ENCODE data around the gene XKR7. TPM values are rescaled to one million over a fixed set of nuclear protein-coding genes. Genes with fewer than 3 reads are reported as not detected.

Gene XKR7
- total and polyA plus RNA-seq, 5 donors from 2014 or later = 0.07 TPM; not detected in 4

DNA sequence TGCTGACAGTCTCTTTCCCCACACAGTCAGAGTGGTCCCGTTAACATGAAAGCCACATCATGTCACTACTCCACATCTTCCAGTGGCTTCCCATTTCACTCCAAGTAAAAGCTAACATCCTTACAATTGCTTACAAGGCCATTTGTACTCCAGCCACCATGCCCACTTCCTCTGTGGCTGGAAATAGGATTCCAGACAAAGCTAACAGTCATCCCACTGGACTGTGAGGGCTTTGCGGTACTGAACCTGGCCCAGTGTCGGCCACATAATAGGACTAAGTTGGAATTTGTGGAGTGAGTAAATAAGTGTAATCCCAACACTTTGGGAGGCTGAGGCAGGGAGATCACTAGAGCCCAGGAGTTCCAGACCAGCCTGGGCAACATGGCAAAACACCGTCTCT, 53.1 kb downstream of the XKR7 start:
- ATAC-seq (ENCODE audit: low read depth in 2 of 2) (no peak), DNase-seq (no peak)
- Histone ChIP-seq H3K27ac (ENCODE audit: insufficient read depth, low read length, poor library complexity, severe bottlenecking) (no peak overlapping the region), H3K9me3 (ENCODE audit: control insufficient read depth in 2 of 2, low read length in 2 of 2) (no peaks in the 10 kb centered on the region), H3K36me3 (ENCODE audit: control insufficient read depth, insufficient read depth, low read length) (no peaks in the 10 kb centered on the region), H3K4me1 (ENCODE audit: control insufficient read depth, insufficient read depth, low read length, poor library complexity, severe bottlenecking) (peaks cover 13% of the 10 kb centered on the region), H3K27me3 (ENCODE audit: control insufficient read depth, insufficient read depth, low read length) (peaks cover 31% of the 10 kb centered on the region), H3K4me3 (ENCODE audit: low read depth, low read length) (no peak overlapping the region)
- peaks cover 0 to 23% (median 13%) of the 10 kb centered on the region in 4 donors for H3K4me1 Mint-ChIP-seq
- H3K27me3 Mint-ChIP-seq = peaks cover 76% of the 10 kb centered on the region
- H3K36me3 Mint-ChIP-seq = peaks cover 3% of the 10 kb centered on the region
- no peak overlapping the region for H3K27ac Mint-ChIP-seq
- peak overlapping the region in 2 of 4 donors; percentile 2 to 21 for H3K4me3 Mint-ChIP-seq
- H3K9me3 Mint-ChIP-seq = peaks cover 0 to 6% (median 0%) of the 10 kb centered on the region in 7 donors

DNA sequence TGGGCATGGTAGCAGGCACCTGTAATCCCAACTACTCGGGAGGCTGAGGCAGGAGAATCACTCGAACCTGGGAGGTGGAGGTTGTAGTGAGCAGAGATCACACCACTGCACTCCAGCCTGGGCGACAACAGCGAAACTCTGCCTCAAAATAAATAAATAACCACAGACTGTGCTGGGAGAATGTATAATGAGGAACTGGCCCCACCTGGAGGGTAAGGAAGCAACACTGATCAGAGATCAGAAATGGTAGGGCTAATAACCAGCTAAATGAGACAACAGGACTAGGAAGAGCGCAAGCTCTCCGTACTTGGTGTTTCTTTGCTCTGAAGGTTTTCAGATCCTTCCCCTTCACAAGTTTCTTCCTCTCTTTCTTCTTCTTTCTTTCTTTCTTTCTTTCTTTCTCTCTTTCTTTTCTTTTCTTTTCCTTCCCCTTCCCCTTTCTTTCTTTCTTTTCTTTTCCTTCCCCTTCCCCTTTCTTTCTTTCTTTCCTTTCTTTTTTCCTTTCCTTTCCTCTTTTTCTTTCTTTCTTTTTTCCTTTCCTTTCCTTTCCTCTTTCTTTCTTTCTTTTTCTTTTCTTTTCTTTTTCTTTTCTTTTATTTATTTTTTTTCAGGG, 56.8 kb downstream of the XKR7 start:
- Histone ChIP-seq H3K36me3 (ENCODE audit: control insufficient read depth, insufficient read depth, low read length) (no peaks in the 10 kb centered on the region), H3K27ac (ENCODE audit: insufficient read depth, low read length, poor library complexity, severe bottlenecking) (no peak overlapping the region), H3K4me1 (ENCODE audit: control insufficient read depth, insufficient read depth, low read length, poor library complexity, severe bottlenecking) (no peaks in the 10 kb centered on the region), H3K4me3 (ENCODE audit: low read depth, low read length) (no peak overlapping the region), H3K27me3 (ENCODE audit: control insufficient read depth, insufficient read depth, low read length) (peaks cover 17% of the 10 kb centered on the region), H3K9me3 (ENCODE audit: control insufficient read depth in 2 of 2, low read length in 2 of 2) (no peaks in the 10 kb centered on the region)
- Mint-ChIP-seq H3K4me1 (peaks cover 0 to 7% (median 1%) of the 10 kb centered on the region in 4 donors), H3K27ac (no peak overlapping the region), H3K9me3 (peaks cover 0 to 2% (median 0%) of the 10 kb centered on the region in 7 donors), H3K27me3 (peaks cover 56% of the 10 kb centered on the region), H3K36me3 (no peaks in the 10 kb centered on the region), H3K4me3 (no peak overlapping the region)
- DNase-seq (no peak), ATAC-seq (ENCODE audit: low read depth in 2 of 2) (no peak)

DNA sequence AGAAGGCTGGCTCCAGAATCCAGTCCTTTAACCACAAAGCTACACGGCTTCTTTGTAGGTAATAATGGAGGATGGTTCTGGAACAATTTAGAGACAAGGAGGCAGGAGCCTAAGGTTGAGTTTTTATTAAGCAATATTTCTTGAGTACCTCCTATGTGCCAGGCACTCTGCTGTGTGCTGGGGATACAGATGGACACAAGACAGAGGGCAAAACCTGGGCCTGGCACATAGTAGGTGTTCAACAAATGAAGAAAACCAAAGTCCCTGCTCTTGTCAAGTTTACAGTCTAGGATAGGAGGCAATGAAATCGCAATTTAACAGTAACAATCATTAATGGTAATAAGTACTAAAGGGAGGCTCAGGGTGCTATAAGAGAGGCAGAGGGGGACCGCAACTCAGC, 59.7 kb downstream of the XKR7 start:
- H3K27ac ChIP-seq (ENCODE audit: insufficient read depth, low read length, poor library complexity, severe bottlenecking) = no peak overlapping the region
- DNase-seq (no peak), ATAC-seq (ENCODE audit: low read depth in 2 of 2) (no peak)
- no peaks in the 10 kb centered on the region for H3K4me1 ChIP-seq (ENCODE audit: control insufficient read depth, insufficient read depth, low read length, poor library complexity, severe bottlenecking)
- H3K27me3 ChIP-seq (ENCODE audit: control insufficient read depth, insufficient read depth, low read length) = peaks cover 5% of the 10 kb centered on the region
- no peak overlapping the region for H3K4me3 ChIP-seq (ENCODE audit: low read depth, low read length)
- no peaks in the 10 kb centered on the region for H3K9me3 ChIP-seq (ENCODE audit: control insufficient read depth in 2 of 2, low read length in 2 of 2)
- Mint-ChIP-seq H3K4me3 (no peak overlapping the region), H3K36me3 (no peaks in the 10 kb centered on the region), H3K4me1 (no peaks in the 10 kb centered on the region), H3K27ac (no peak overlapping the region), H3K27me3 (peaks cover 36% of the 10 kb centered on the region), H3K9me3 (peaks cover 0 to 2% (median 0%) of the 10 kb centered on the region in 7 donors)
- no peaks in the 10 kb centered on the region for H3K36me3 ChIP-seq (ENCODE audit: control insufficient read depth, insufficient read depth, low read length)

DNA sequence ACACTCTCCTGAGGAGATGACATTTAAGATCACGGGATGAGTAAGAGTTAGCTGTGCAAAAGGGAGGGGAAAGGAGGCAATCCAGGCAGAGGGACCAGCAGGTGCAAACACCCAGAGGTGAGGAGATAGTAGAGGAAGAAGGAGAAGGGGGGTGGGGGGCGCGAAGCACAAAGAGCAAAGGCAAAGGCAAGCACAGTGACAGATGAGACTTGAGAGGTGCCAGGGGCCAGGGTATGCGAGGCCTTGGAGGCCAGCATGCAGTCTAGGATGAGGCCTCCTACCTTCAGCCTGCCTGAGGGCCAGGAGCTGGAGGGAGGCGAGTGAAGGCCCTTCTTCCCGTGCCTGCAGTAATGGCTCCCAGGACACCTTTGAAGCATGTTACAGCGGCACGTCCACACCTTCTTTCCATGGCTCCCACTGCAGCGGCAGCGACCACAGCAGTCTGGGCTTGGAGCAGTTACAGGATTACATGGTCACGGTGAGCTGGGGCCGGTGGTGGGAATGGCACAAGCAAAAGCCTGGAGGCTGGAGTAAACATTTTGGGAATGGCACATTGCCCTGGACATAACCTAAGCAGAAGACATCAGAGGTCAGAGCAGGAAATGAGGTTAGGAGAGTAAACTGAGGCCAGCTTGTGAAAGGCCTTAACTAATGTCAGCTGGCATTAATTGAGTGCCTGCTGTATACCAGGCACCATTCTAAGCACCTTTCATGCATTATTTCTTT, 60.9 kb downstream of the XKR7 start:
- Mint-ChIP-seq H3K27me3 (peaks cover 26% of the 10 kb centered on the region), H3K36me3 (no peaks in the 10 kb centered on the region), H3K4me1 (no peaks in the 10 kb centered on the region), H3K4me3 (no peak overlapping the region), H3K27ac (no peak overlapping the region), H3K9me3 (peaks cover 0 to 2% (median 0%) of the 10 kb centered on the region in 7 donors)
- Histone ChIP-seq H3K4me1 (ENCODE audit: control insufficient read depth, insufficient read depth, low read length, poor library complexity, severe bottlenecking) (no peaks in the 10 kb centered on the region), H3K36me3 (ENCODE audit: control insufficient read depth, insufficient read depth, low read length) (no peaks in the 10 kb centered on the region), H3K4me3 (ENCODE audit: low read depth, low read length) (no peak overlapping the region), H3K27me3 (ENCODE audit: control insufficient read depth, insufficient read depth, low read length) (peaks cover 12% of the 10 kb centered on the region), H3K27ac (ENCODE audit: insufficient read depth, low read length, poor library complexity, severe bottlenecking) (no peak overlapping the region), H3K9me3 (ENCODE audit: control insufficient read depth in 2 of 2, low read length in 2 of 2) (no peaks in the 10 kb centered on the region)
- DNase-seq (no peak), ATAC-seq (ENCODE audit: low read depth in 2 of 2) (no peak)

DNA sequence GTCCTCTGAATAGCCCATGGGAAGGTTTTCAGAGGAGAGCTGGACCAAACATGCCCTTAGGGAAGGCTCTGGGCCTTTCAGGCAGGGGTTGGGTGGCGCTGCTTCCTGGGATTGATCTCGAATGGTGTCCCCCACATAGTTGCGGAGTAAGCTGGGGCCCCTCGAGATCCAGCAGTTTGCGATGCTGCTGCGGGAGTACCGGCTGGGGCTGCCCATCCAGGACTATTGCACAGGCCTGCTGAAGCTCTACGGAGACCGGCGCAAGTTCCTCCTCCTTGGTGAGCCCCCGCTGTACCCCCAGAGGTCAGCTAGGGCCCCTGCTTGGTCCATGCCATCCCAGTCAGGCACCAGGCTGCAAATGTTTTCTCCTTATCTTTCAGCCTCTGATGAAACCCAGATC, 61.6 kb downstream of the XKR7 start:
- H3K27me3 Mint-ChIP-seq = peaks cover 30% of the 10 kb centered on the region
- H3K27me3 ChIP-seq (ENCODE audit: control insufficient read depth, insufficient read depth, low read length) = peaks cover 12% of the 10 kb centered on the region
- H3K36me3 Mint-ChIP-seq = no peaks in the 10 kb centered on the region
- H3K4me3 Mint-ChIP-seq = no peak overlapping the region
- H3K27ac ChIP-seq (ENCODE audit: insufficient read depth, low read length, poor library complexity, severe bottlenecking) = no peak overlapping the region
- H3K9me3 ChIP-seq (ENCODE audit: control insufficient read depth in 2 of 2, low read length in 2 of 2) = no peaks in the 10 kb centered on the region
- H3K4me1 ChIP-seq (ENCODE audit: control insufficient read depth, insufficient read depth, low read length, poor library complexity, severe bottlenecking) = no peaks in the 10 kb centered on the region
- H3K4me1 Mint-ChIP-seq = no peaks in the 10 kb centered on the region
- no peak overlapping the region for H3K27ac Mint-ChIP-seq
- peaks cover 0 to 2% (median 0%) of the 10 kb centered on the region in 7 donors for H3K9me3 Mint-ChIP-seq
- ATAC-seq (ENCODE audit: low read depth in 2 of 2) (no peak), DNase-seq (no peak)
- H3K36me3 ChIP-seq (ENCODE audit: control insufficient read depth, insufficient read depth, low read length) = no peaks in the 10 kb centered on the region
- no peak overlapping the region for H3K4me3 ChIP-seq (ENCODE audit: low read depth, low read length)

DNA sequence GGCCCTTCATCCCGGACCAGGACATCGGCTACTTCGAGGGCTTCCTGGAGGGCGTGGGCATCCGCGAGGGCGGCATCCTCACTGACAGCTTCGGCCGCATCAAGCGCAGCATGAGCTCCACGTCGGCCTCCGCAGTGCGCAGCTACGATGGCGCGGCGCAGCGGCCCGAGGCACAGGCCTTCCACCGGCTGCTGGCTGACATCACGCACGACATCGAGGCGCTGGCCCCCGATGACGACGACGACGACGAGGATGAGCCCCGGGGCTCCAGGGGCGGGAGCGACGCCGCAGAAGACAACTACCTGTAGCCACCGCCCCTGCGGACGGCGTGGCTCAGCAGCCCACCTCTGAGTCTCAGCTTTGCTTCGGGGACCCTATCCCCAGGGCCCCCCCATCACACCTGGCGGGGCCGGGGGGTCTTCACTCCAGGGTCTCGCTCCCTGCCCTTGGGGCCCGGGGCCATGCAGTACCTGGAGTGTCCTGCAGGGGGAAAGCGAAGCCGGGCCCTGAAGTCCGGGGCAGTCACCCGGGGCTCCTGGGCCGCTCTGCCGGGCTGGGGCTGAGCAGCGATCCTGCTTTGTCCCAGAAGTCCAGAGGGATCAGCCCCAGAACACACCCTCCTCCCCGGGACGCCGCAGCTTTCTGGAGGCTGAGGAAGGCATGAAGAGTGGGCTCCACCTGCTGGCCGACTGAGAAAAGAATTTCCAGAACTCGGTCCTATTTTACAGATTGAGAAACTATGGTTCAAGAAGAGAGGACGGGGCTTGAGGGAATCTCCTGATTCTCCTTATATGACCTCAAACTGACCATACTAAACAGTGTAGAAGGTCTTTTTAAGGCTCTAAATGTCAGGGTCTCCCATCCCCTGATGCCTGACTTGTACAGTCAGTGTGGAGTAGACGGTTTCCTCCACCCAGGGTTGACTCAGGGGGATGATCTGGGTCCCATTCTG, 63.3 kb downstream of the XKR7 start:
- peak; percentile 34 to 57 (median 52) for DNase-seq
- H3K27me3 Mint-ChIP-seq = peaks cover 24% of the 10 kb centered on the region
- peaks cover 18% of the 10 kb centered on the region for H3K27me3 ChIP-seq (ENCODE audit: control insufficient read depth, insufficient read depth, low read length)

DNA sequence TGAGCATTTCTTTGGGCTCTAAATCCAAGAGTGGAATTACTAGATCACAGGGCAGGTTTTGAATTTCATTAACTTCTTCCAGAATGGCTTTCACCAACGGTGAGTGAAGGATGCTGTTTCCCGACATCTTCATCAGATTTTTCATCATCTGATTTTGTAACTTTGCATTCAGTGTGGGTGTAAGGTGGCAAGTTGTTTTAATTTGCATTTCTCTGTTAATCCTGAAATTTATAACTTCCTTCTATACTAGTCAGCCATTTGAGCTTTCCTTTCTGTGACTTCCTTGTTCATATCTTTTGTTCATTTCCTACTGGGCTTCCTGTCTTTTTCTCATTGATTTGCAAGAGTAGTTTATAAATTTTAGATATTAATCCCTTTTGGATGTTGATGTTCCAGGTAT, 65.4 kb downstream of the XKR7 start:
- H3K27me3 ChIP-seq (ENCODE audit: control insufficient read depth, insufficient read depth, low read length) = peaks cover 26% of the 10 kb centered on the region
- H3K27ac ChIP-seq (ENCODE audit: insufficient read depth, low read length, poor library complexity, severe bottlenecking) = no peak overlapping the region
- H3K27me3 Mint-ChIP-seq = peaks cover 28% of the 10 kb centered on the region
- H3K27ac Mint-ChIP-seq = no peak overlapping the region
- H3K36me3 ChIP-seq (ENCODE audit: control insufficient read depth, insufficient read depth, low read length) = no peaks in the 10 kb centered on the region
- DNase-seq (no peak), ATAC-seq (ENCODE audit: low read depth in 2 of 2) (no peak)
- H3K36me3 Mint-ChIP-seq = no peaks in the 10 kb centered on the region
- no peaks in the 10 kb centered on the region for H3K9me3 ChIP-seq (ENCODE audit: control insufficient read depth in 2 of 2, low read length in 2 of 2)
- no peak overlapping the region for H3K4me3 Mint-ChIP-seq
- H3K4me3 ChIP-seq (ENCODE audit: low read depth, low read length) = no peak overlapping the region
- peaks cover 0 to 2% (median 0%) of the 10 kb centered on the region in 4 donors for H3K4me1 Mint-ChIP-seq
- peaks cover 0 to 2% (median 0%) of the 10 kb centered on the region in 7 donors for H3K9me3 Mint-ChIP-seq
- no peaks in the 10 kb centered on the region for H3K4me1 ChIP-seq (ENCODE audit: control insufficient read depth, insufficient read depth, low read length, poor library complexity, severe bottlenecking)

More for the DNA sequence above, 63.3 kb downstream of the XKR7 start:
- no peak overlapping the region for H3K27ac Mint-ChIP-seq
- peak; percentile 30 to 44 for ATAC-seq (ENCODE audit: low read depth in 2 of 2)
- peak overlapping the region in 2 of 4 donors; percentile 52 to 55 for H3K4me3 Mint-ChIP-seq
- H3K4me1 Mint-ChIP-seq = peaks cover 0 to 2% (median 0%) of the 10 kb centered on the region in 4 donors
- no peaks in the 10 kb centered on the region for H3K4me1 ChIP-seq (ENCODE audit: control insufficient read depth, insufficient read depth, low read length, poor library complexity, severe bottlenecking)
- no peak overlapping the region for H3K27ac ChIP-seq (ENCODE audit: insufficient read depth, low read length, poor library complexity, severe bottlenecking)
- no peak overlapping the region for H3K4me3 ChIP-seq (ENCODE audit: low read depth, low read length)
- H3K9me3 ChIP-seq (ENCODE audit: control insufficient read depth in 2 of 2, low read length in 2 of 2) = no peaks in the 10 kb centered on the region
- H3K9me3 Mint-ChIP-seq = peaks cover 0 to 2% (median 0%) of the 10 kb centered on the region in 7 donors
- no peaks in the 10 kb centered on the region for H3K36me3 Mint-ChIP-seq
- H3K36me3 ChIP-seq (ENCODE audit: control insufficient read depth, insufficient read depth, low read length) = no peaks in the 10 kb centered on the region
